Stimulated activated CD4-positive, alpha-beta T cell treated with anti-CD3 and anti-CD28 coated beads, TNF-alpha, amount 100 ng/mL, for 24 hours (primary cell): ENCODE results near the gene PRKN.
"Not testable (repeated sequence)": the region's sequence is repeated elsewhere in the genome, so short reads cannot be mapped to it uniquely, and the experiment has no call there.

Experiments
- DNase-seq, 3 experiments: peaks; one replicate each; pipeline ENCODE4 v3.0.0-alpha.2; 2020; ENCODE audit warnings: low read depth in 3 of 3

The PRKN gene

GRCh38 chr6:161547617-161548016, 1179.9 kb downstream of the PRKN start:
- no peak for DNase-seq

- no peak for DNase-seq
Measured at GRCh38 chr6:161546632-161547031, 1180.9 kb downstream of the PRKN start.

GRCh38 chr6:161545741-161546140, 1181.8 kb downstream of the PRKN start:
- DNase-seq, result no peak

GRCh38 chr6:161544801-161545480, 1182.6 kb downstream of the PRKN start:
- no peak for DNase-seq

GRCh38 chr6:161543684-161544309, 1183.8 kb downstream of the PRKN start:
- DNase-seq, result no peak

- no peak for DNase-seq
Measured at GRCh38 chr6:161542346-161542980, 1185.1 kb downstream of the PRKN start.

GRCh38 chr6:161540532-161540931, 1187.0 kb downstream of the PRKN start:
- DNase-seq, result no peak

GRCh38 chr6:161536224-161536630, 1191.3 kb downstream of the PRKN start:
- DNase-seq, result no peak

- DNase-seq, result no peak
Measured at GRCh38 chr6:161534264-161534873, 1193.2 kb downstream of the PRKN start.

- no peak for DNase-seq
Measured at GRCh38 chr6:161533266-161533665, 1194.3 kb downstream of the PRKN start.

- DNase-seq, result no peak
Measured at GRCh38 chr6:161532536-161532935, 1195.0 kb downstream of the PRKN start.

GRCh38 chr6:161526794-161527193, 1200.8 kb downstream of the PRKN start:
- no peak for DNase-seq

GRCh38 chr6:161523362-161523761, 1204.2 kb downstream of the PRKN start:
- DNase-seq, result no peak

- no peak for DNase-seq
Measured at GRCh38 chr6:161522276-161522675, 1205.3 kb downstream of the PRKN start.

GRCh38 chr6:161511447-161512095, 1216.0 kb downstream of the PRKN start:
- DNase-seq, result no peak

- DNase-seq, result no peak
Measured at GRCh38 chr6:161508341-161508740, 1219.2 kb downstream of the PRKN start.

- no peak for DNase-seq
Measured at GRCh38 chr6:161507375-161507774, 1220.2 kb downstream of the PRKN start.

GRCh38 chr6:161503570-161503969, 1224.0 kb downstream of the PRKN start:
- DNase-seq, result no peak

GRCh38 chr6:161498881-161499280, 1228.7 kb downstream of the PRKN start:
- DNase-seq, result no peak

GRCh38 chr6:161498359-161498758, 1229.2 kb downstream of the PRKN start:
- DNase-seq, result no peak

GRCh38 chr6:161496941-161497340, 1230.6 kb downstream of the PRKN start:
- DNase-seq, result no peak

GRCh38 chr6:161496271-161496670, 1231.3 kb downstream of the PRKN start:
- not testable (repeated sequence) for DNase-seq
